HCT116 (cell line): ENCODE data around the gene KIFC3.

ENCODE experiments used
- CEBPB ChIP-seq: IDR thresholded peaks from 2 replicates; pipeline ENCODE4 v1.6.1; 2012; ENCODE audit warnings: low read depth
- CTCF ChIP-seq, 3 experiments: fragments of 200-600 bp in 1 of 3; sonication (generic) in 1 of 3; IDR thresholded peaks in 2 of 3; conservative IDR thresholded peaks in 1 of 3; 2 replicates each; pipeline ENCODE4 v1.5.1; 2012 to 2017; ENCODE audit warnings: low read depth in 2 of 3, low read length in 2 of 3, antibody characterized with exemption in 1 of 3, borderline replicate concordance in 1 of 3, control low read depth in 1 of 3, mild to moderate bottlenecking in 1 of 3, mixed read lengths in 1 of 3, mixed run types in 1 of 3, moderate library complexity in 1 of 3; ENCODE audit not compliant: insufficient read depth in 1 of 3
- EGR1 ChIP-seq: IDR thresholded peaks from 2 replicates; pipeline ENCODE4 v1.6.1; 2012; ENCODE audit warnings: low read depth
- EZH2 ChIP-seq: fragments of 200-600 bp; sonication (generic); IDR thresholded peaks from 2 replicates; pipeline ENCODE4 v1.6.1; 2017; ENCODE audit warnings: antibody characterized with exemption, mixed run types
- EZH2phosphoT487 ChIP-seq: fragments of 200-600 bp; IDR thresholded peaks from 2 replicates; pipeline ENCODE4 v1.6.1; 2018; ENCODE audit warnings: antibody characterized with exemption, borderline replicate concordance
- POLR2A ChIP-seq: IDR thresholded peaks from 2 replicates; pipeline ENCODE4 v1.7.0; 2011; ENCODE audit warnings: borderline replicate concordance; ENCODE audit not compliant: insufficient read depth, insufficient read length; ENCODE audit errors: extremely low read depth
- POLR2AphosphoS5 ChIP-seq: IDR thresholded peaks from 2 replicates; pipeline ENCODE4 v1.6.1; 2011; ENCODE audit warnings: mild to moderate bottlenecking, low read depth, low read length, moderate library complexity
- RAD21 ChIP-seq: IDR thresholded peaks from 2 replicates; pipeline ENCODE4 v1.6.1; 2012; ENCODE audit warnings: low read depth, mild to moderate bottlenecking
- SIN3A ChIP-seq: IDR thresholded peaks from 2 replicates; pipeline ENCODE4 v1.6.1; 2012; ENCODE audit warnings: low read depth
- SP1 ChIP-seq: IDR thresholded peaks from 2 replicates; pipeline ENCODE4 v1.6.1; 2012; ENCODE audit warnings: low read depth
- TCF7L2 ChIP-seq: IDR thresholded peaks from 2 replicates; pipeline ENCODE4 v1.7.0; 2011; ENCODE audit warnings: borderline replicate concordance, inconsistent platforms; ENCODE audit not compliant: insufficient read depth, insufficient read length; ENCODE audit errors: extremely low read depth
- ZNF274 ChIP-seq: fragments of 200-500 bp; sonication (Bioruptor generic); IDR thresholded peaks from 2 replicates; pipeline ENCODE4 v1.6.1; 2014; ENCODE audit warnings: mild to moderate bottlenecking, low read depth, low read length, inconsistent platforms
- TF ChIP-seq, protein P1 (sequence below): IDR thresholded peaks from 2 replicates; pipeline ENCODE4 v1.6.1; 2012; ENCODE audit warnings: low read depth
- TF ChIP-seq, protein P2 (sequence below): IDR thresholded peaks from 2 replicates; pipeline ENCODE4 v1.6.1; 2011; ENCODE audit warnings: mild to moderate bottlenecking, low read length, moderate library complexity; ENCODE audit not compliant: insufficient replicate concordance; ENCODE audit errors: extremely low read depth

DNA sequence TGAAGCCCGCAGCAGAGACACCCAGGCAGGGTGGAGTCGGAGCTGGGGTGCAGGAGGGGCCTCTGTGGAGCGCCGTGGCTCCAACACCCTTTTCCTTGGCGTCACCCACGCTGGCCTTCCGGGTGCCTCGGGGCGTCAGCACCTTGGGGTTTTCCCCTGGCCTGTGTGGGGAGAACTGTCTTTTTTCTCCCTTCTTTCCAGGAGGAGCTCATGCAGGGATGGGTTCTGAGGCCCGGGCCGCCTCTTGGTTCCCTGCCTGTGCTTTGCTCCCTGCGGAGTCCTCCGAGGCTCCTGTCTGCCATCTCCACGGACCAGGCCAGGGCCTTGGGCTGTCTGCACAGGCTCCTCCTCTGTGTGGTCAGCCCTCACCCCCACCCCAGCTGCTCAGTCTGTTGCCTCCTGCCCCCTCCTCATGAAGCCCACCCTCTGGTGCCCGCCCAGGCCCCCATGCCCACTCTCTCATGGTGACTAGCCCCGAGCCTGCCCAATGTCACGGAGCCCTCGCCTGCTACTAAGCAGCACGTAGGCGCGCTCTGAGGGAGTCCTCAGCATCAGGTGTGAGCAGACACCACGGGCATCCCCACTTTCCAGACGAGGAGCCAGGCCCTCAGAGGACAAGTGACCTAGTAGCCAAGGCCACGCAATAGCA lies 61.7 kb downstream of the KIFC3 start:
- TF ChIP-seq CTCF (IDR thresholded peaks at IDR 0.05 in 2 of 3, conservative IDR thresholded peaks at IDR 0.05 in 1 of 3; ENCODE audit: borderline replicate concordance in 1 of 3, insufficient read depth in 1 of 3, low read depth in 2 of 3, low read length in 2 of 3) (no peak), ZNF274 (no peak), POLR2AphosphoS5 (no peak), EGR1 (no peak), TCF7L2 (no peak), RAD21 (no peak), EZH2 (no peak), SIN3A (no peak), POLR2A (no peak), CEBPB (no peak), SP1 (no peak), EZH2phosphoT487 (no peak)
- TF ChIP-seq, protein P1, sequence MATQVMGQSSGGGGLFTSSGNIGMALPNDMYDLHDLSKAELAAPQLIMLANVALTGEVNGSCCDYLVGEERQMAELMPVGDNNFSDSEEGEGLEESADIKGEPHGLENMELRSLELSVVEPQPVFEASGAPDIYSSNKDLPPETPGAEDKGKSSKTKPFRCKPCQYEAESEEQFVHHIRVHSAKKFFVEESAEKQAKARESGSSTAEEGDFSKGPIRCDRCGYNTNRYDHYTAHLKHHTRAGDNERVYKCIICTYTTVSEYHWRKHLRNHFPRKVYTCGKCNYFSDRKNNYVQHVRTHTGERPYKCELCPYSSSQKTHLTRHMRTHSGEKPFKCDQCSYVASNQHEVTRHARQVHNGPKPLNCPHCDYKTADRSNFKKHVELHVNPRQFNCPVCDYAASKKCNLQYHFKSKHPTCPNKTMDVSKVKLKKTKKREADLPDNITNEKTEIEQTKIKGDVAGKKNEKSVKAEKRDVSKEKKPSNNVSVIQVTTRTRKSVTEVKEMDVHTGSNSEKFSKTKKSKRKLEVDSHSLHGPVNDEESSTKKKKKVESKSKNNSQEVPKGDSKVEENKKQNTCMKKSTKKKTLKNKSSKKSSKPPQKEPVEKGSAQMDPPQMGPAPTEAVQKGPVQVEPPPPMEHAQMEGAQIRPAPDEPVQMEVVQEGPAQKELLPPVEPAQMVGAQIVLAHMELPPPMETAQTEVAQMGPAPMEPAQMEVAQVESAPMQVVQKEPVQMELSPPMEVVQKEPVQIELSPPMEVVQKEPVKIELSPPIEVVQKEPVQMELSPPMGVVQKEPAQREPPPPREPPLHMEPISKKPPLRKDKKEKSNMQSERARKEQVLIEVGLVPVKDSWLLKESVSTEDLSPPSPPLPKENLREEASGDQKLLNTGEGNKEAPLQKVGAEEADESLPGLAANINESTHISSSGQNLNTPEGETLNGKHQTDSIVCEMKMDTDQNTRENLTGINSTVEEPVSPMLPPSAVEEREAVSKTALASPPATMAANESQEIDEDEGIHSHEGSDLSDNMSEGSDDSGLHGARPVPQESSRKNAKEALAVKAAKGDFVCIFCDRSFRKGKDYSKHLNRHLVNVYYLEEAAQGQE, result no peak
- TF ChIP-seq, protein P2, sequence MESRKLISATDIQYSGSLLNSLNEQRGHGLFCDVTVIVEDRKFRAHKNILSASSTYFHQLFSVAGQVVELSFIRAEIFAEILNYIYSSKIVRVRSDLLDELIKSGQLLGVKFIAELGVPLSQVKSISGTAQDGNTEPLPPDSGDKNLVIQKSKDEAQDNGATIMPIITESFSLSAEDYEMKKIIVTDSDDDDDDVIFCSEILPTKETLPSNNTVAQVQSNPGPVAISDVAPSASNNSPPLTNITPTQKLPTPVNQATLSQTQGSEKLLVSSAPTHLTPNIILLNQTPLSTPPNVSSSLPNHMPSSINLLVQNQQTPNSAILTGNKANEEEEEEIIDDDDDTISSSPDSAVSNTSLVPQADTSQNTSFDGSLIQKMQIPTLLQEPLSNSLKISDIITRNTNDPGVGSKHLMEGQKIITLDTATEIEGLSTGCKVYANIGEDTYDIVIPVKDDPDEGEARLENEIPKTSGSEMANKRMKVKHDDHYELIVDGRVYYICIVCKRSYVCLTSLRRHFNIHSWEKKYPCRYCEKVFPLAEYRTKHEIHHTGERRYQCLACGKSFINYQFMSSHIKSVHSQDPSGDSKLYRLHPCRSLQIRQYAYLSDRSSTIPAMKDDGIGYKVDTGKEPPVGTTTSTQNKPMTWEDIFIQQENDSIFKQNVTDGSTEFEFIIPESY, result no peak
